ENCODE data around the gene COX15.

- TF ChIP-seq EZH2 (IDR thresholded peaks at IDR 0.05; ENCODE audit: insufficient read depth, poor library complexity, severe bottlenecking) (no peak), EZH2phosphoT487 (IDR thresholded peaks at IDR 0.05; ENCODE audit: insufficient read depth, low read depth) (no peak)
Observed at GRCh38 chr10:99743841-99744240, 11.9 kb upstream of the COX15 start.
